HepG2 (cell line): ENCODE results near the gene ZC3H13. TPM values are rescaled to one million over a fixed set of nuclear protein-coding genes. Genes with fewer than 3 reads are reported as not detected.
A peak's percentile ranks its signal among the peaks of the same experiment; 100 is the strongest.

Source experiments
- ATAC-seq: fragments of 200-7000 bp; cut with Tn5 transposase; 3 replicates; pipeline ENCODE4 v1.9.1; 2020; ENCODE audit warnings: mild to moderate bottlenecking, moderate library complexity
- BruUV-seq: library from RNA; stranded (reverse); fragments of 400-500 nt; replicated peaks from 2 replicates; lab custom pipeline; 2021; lab: Mats Ljungman, UMichigan
- CTCF ChIA-PET: fragments of 300-600 bp; formaldehyde crosslinking; extraction: SDS; loops from one replicate; lab custom pipeline; 2021; ENCODE audit warnings: low total read pairs, inconsistent platforms, low intra/inter-chr PET ratio; lab: Yijun Ruan, JAX
- POLR2A ChIA-PET: fragments of 350-600 bp; sonication (Branson Sonifier 250); formaldehyde crosslinking; loops from one replicate; lab custom pipeline; 2020; ENCODE audit warnings: antibody characterized with exemption, inconsistent platforms; lab: Yijun Ruan, JAX
- DNase-seq: peaks from one replicate; pipeline ENCODE4 v3.0.0-alpha.2; 2015; ENCODE audit warnings: low spot score
- FAIRE-seq: peaks from 3 replicates; lab custom pipeline; 2011; peaks lifted over from hg19 to GRCh38; lab: Jason Lieb, UNC
- H2AFZ ChIP-seq: one replicate; pipeline ENCODE4 v1.6.1; 2011; ENCODE audit warnings: low read length, inconsistent platforms
- H3K27ac ChIP-seq: fragments of 300-600 bp; 3 replicates; pipeline ENCODE4 v1.8.0; 2011; ENCODE audit warnings: mixed run types, mild to moderate bottlenecking, mixed read lengths, low read length, inconsistent platforms; ENCODE audit not compliant: insufficient read depth; ENCODE audit errors: extremely low read length
- H3K27me3 ChIP-seq, 2 experiments: fragments of 200-600 bp in 1 of 2; 2 replicates in 1 of 2; 3 replicates in 1 of 2; pipeline versions ENCODE4 v1.6.0 to v1.8.0; 2011; ENCODE audit warnings: low read length in 2 of 2, mild to moderate bottlenecking in 2 of 2, moderate library complexity in 2 of 2, inconsistent platforms in 1 of 2; ENCODE audit not compliant: insufficient read depth in 2 of 2, control insufficient read depth in 1 of 2
- H3K36me3 ChIP-seq, 2 experiments: fragments of 200-600 bp in 1 of 2; replicated peaks in 1 of 2; 2 replicates in 1 of 2; 3 replicates in 1 of 2; pipeline versions ENCODE4 v1.5.1 to v1.8.0; 2011; ENCODE audit warnings: low read length in 2 of 2, inconsistent platforms in 1 of 2; ENCODE audit not compliant: insufficient read depth in 2 of 2, control insufficient read depth in 1 of 2
- H3K4me1 ChIP-seq: 2 replicates; pipeline ENCODE4 v1.5.1; 2012; ENCODE audit warnings: low read length, inconsistent platforms; ENCODE audit not compliant: insufficient read depth
- H3K4me2 ChIP-seq: 2 replicates; pipeline ENCODE4 v1.6.0; 2011; ENCODE audit warnings: low read depth, low read length, inconsistent platforms
- H3K4me3 ChIP-seq, 3 experiments: fragments of 200-600 bp in 1 of 3; sonication (generic), shearing (Covaris generic) in 1 of 3; replicated peaks in 1 of 3; 2 replicates each; pipeline ENCODE4 v1.5.1; 2011 to 2016; ENCODE audit warnings: low read length in 3 of 3, inconsistent platforms in 2 of 3, low read depth in 2 of 3, mild to moderate bottlenecking in 2 of 3, control low read depth in 1 of 3, mixed read lengths in 1 of 3; ENCODE audit not compliant: insufficient read depth in 1 of 3
- H3K79me2 ChIP-seq: one replicate; pipeline ENCODE4 v1.6.1; 2011; ENCODE audit warnings: low read length, inconsistent platforms; ENCODE audit not compliant: insufficient read depth
- H3K9ac ChIP-seq: 2 replicates; pipeline ENCODE4 v1.6.0; 2011; ENCODE audit warnings: mild to moderate bottlenecking, low read depth, low read length, inconsistent platforms; ENCODE audit not compliant: insufficient read depth
- H3K9me3 ChIP-seq: 2 replicates; pipeline ENCODE4 v1.5.1; 2012; ENCODE audit warnings: mild to moderate bottlenecking, low read length
- H4K20me1 ChIP-seq: 2 replicates; pipeline ENCODE4 v1.6.0; 2011; ENCODE audit warnings: inconsistent platforms, mild to moderate bottlenecking, low read length, moderate library complexity; ENCODE audit not compliant: insufficient read depth
- ATF1 ChIP-seq: IDR thresholded peaks from 2 replicates; pipeline ENCODE4 v1.6.1; 2016; ENCODE audit warnings: mild to moderate bottlenecking, control low read depth
- HNRNPK ChIP-seq: fragments of 200-400 bp; formaldehyde crosslinking; IDR thresholded peaks from 2 replicates; pipeline ENCODE4 v1.6.1; 2018; ENCODE audit warnings: low read length, low read depth, moderate library complexity, mild to moderate bottlenecking; ENCODE audit not compliant: poor library complexity, severe bottlenecking
- KDM4B ChIP-seq: sonication (generic); formaldehyde crosslinking; IDR thresholded peaks from 2 replicates; pipeline ENCODE4 v1.4.0; 2020; ENCODE audit warnings: missing genetic modification reagents
- MED13 ChIP-seq: sonication (generic); formaldehyde crosslinking; IDR thresholded peaks from 2 replicates; pipeline ENCODE4 v1.5.0; 2020; ENCODE audit warnings: missing genetic modification reagents
- MLLT10 ChIP-seq: sonication (generic); formaldehyde crosslinking; IDR thresholded peaks from 2 replicates; pipeline ENCODE4 v1.4.0; 2020; ENCODE audit warnings: missing genetic modification reagents
- NR3C1 ChIP-seq: sonication (generic); formaldehyde crosslinking; IDR thresholded peaks from 2 replicates; pipeline ENCODE4 v1.4.0; 2020; ENCODE audit warnings: missing genetic modification reagents
- XBP1 ChIP-seq: sonication (generic); formaldehyde crosslinking; IDR thresholded peaks from 2 replicates; pipeline ENCODE4 v1.5.0; 2020; ENCODE audit warnings: missing genetic modification reagents
- ZNF737 ChIP-seq: sonication (generic); formaldehyde crosslinking; IDR thresholded peaks from 2 replicates; pipeline ENCODE4 v1.5.0; 2020; ENCODE audit warnings: missing genetic modification reagents, mild to moderate bottlenecking, borderline replicate concordance
- WGBS: methylation state at CpG from one replicate; pipeline ENCODE4 v1.1.6; 2017; ENCODE audit warnings: low lambda C conversion rate; 5-methylcytosine and 5-hydroxymethylcytosine counted together
- in situ Hi-C: cut with HindIII; loops from 2 replicates; pipeline ENCODE4 v1.10.0; 2017; ENCODE audit warnings: low pct_unique_long_range_greater_than_20kb; ENCODE audit not compliant: extremely low pct_ligation_motif_present
- intact Hi-C: fragments of 100-400 bp; cut with micrococcal nuclease; formaldehyde crosslinking; loops from one replicate; pipeline ENCODE4 v1.10.0; 2022; ENCODE audit not compliant: unreplicated experiment
- polyA plus RNA-seq, 8 experiments: library from polyadenylated mRNA; depleted of rRNA in 3 of 8; stranded (reverse) in 7 of 8; unstranded in 1 of 8; fragments of >200 nt; fragmentation: Illumina TruSeq in 4 of 8; extraction: Trizol in 4 of 8; gene quantifications; 2 replicates each; pipeline versions ENCODE4 v1.2.1 to v1.2.3, GENCODE V29; 2011 to 2016; ENCODE audit warnings: low read depth in 4 of 8, missing spikeins in 1 of 8, mixed read lengths in 1 of 8; ENCODE audit not compliant: insufficient read depth in 1 of 8
- total RNA-seq, 5 experiments: library from RNA; depleted of rRNA; stranded (reverse); fragments of >200 nt; fragmentation: Illumina TruSeq; extraction: Trizol; gene quantifications; 2 replicates each; pipeline ENCODE4 v1.2.3, GENCODE V29; 2016; ENCODE audit warnings: low read depth in 1 of 5
- TF ChIP-seq, protein P1 (sequence below), 2 experiments: fragments of 450-650 bp in 1 of 2; sonication (generic) in 1 of 2; formaldehyde crosslinking; IDR thresholded peaks; 2 replicates each; pipeline versions ENCODE4 v1.5.0 to v1.8.0; 2020 to 2022; ENCODE audit warnings: mild to moderate bottlenecking in 1 of 2, missing genetic modification reagents in 1 of 2
- TF ChIP-seq, protein P2 (sequence below): sonication (generic); formaldehyde crosslinking; IDR thresholded peaks from 2 replicates; pipeline ENCODE4 v1.5.1; 2020; ENCODE audit warnings: missing genetic modification reagents, mild to moderate bottlenecking, borderline replicate concordance

Gene ZC3H13
- total and polyA plus RNA-seq, 2 of the 13 experiments (the other 11 are each of a cell fraction or from before 2014, with no cell fraction given) = 2.7 to 23.5 TPM

DNA sequence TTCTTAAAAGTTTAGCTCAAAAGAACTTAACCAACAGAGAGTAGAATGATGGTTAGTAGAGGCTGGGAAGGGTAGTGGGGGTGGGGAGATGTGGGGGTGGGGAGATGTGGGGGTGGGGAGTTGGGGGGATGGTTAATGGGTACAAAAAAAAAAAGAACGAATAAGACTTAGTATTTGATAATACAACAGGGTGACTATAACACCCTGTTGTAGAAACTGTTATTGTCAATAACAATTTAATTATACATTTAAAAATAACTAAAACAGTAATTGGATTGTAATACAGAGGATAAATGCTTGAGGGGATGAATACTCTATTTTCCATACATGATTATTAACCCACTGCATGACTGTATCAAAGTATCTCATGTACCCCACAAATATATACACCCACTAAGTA lies 91.1 kb downstream of the ZC3H13 start:
- CTCF ChIA-PET = no interaction called here
- intact Hi-C loops = no loop called here
- in situ Hi-C loops = no loop called here
- no peak overlapping the region for H3K4me2 ChIP-seq
- no peak for FAIRE-seq
- H3K36me3 ChIP-seq = peaks cover 4 to 45% of the 10 kb centered on the region in 2 experiments
- no peaks in the 10 kb centered on the region for H3K27me3 ChIP-seq
- TF ChIP-seq HNRNPK = peak; percentile 94
- no peak for TF ChIP-seq KDM4B
- no peak for TF ChIP-seq NR3C1 (CRISPR knock-in tag)
- TF ChIP-seq, all 625 proteins: peak for 1
- Histone ChIP-seq H4K20me1 (no peaks in the 10 kb centered on the region), H3K9ac (no peak overlapping the region), H3K27ac (no peak overlapping the region), H3K4me1 (peaks cover 6% of the 10 kb centered on the region; the same call in 1 of the 2 replicates), H3K9me3 (no peaks in the 10 kb centered on the region), H3K79me2 (no peaks in the 10 kb centered on the region), H2AFZ (no peak overlapping the region), H3K4me3 (no peak overlapping the region)
- no TSS peak for BruUV-seq
- POLR2A ChIA-PET = no interaction called here
- ATAC-seq (no peak), DNase-seq (no peak)
- 97% methylated on average over 1 of the region's 1 CpG for WGBS

DNA sequence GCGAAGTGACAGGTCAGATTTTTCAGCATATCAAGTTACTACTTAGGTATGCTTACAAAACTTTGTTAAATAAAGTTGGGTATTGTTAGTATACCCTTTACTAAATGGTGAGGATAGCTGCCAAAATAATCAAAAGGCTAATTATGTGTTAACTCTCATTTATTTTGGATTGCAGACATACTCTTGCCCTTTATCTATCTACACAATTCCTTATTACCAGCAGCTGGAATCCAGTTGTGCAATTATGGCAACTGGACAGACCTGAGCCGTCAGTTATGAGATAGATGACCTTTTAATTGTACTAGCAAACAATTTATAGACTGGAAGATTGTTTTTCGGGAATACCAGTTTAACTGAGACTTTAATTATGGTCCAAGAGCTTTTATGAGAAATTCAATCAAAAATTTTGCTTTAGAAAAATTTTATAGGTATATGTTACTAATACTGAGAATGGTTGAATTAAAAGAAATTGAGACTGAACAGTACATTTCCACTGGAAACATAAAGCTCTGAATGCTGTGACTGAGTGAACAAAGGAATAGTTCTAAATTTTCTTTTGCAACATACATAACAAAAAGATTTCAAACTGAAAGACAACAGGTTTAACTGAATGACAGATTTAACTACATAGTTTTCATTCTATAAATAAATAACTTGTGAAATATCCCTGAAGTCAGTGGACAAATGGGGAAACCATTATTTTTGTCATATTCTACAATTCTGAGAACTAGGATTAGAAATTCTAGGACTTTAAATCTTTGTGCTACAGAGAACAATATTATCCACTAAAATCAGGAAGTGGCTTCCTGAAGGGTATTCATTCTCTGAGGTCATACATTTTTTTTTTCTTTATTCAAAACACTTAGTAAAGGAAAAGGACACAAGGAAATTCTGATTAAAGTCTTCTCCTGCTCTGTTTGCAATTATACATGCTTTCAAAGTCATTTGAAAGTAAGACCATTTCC lies 97.4 kb downstream of the ZC3H13 start:
- in situ Hi-C loops = no loop called here
- Histone ChIP-seq H2AFZ (no peak overlapping the region), H3K79me2 (no peaks in the 10 kb centered on the region), H3K9me3 (no peaks in the 10 kb centered on the region), H3K27me3 (no peaks in the 10 kb centered on the region), H3K4me2 (no peak overlapping the region), H3K27ac (no peak overlapping the region), H3K4me1 (no peaks in the 10 kb centered on the region), H3K4me3 (no peak overlapping the region), H3K9ac (no peak overlapping the region), H4K20me1 (no peaks in the 10 kb centered on the region), H3K36me3 (peaks cover 2 to 18% of the 10 kb centered on the region in 2 experiments; a peak in 4 of 5 replicates)
- intact Hi-C loops = no loop called here
- ATAC-seq (no peak), FAIRE-seq (no peak), DNase-seq (no peak)
- no peak for TF ChIP-seq MED13 (CRISPR knock-in tag)
- TF ChIP-seq ATF1 (CRISPR knock-in tag) = no peak
- TF ChIP-seq, protein P1, sequence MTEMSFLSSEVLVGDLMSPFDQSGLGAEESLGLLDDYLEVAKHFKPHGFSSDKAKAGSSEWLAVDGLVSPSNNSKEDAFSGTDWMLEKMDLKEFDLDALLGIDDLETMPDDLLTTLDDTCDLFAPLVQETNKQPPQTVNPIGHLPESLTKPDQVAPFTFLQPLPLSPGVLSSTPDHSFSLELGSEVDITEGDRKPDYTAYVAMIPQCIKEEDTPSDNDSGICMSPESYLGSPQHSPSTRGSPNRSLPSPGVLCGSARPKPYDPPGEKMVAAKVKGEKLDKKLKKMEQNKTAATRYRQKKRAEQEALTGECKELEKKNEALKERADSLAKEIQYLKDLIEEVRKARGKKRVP (CRISPR knock-in tag; IDR thresholded peaks at IDR 0.05) = no peak
- no peak for TF ChIP-seq XBP1 (CRISPR knock-in tag)
- TF ChIP-seq, protein P2, sequence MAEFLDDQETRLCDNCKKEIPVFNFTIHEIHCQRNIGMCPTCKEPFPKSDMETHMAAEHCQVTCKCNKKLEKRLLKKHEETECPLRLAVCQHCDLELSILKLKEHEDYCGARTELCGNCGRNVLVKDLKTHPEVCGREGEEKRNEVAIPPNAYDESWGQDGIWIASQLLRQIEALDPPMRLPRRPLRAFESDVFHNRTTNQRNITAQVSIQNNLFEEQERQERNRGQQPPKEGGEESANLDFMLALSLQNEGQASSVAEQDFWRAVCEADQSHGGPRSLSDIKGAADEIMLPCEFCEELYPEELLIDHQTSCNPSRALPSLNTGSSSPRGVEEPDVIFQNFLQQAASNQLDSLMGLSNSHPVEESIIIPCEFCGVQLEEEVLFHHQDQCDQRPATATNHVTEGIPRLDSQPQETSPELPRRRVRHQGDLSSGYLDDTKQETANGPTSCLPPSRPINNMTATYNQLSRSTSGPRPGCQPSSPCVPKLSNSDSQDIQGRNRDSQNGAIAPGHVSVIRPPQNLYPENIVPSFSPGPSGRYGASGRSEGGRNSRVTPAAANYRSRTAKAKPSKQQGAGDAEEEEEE = no peak
- TF ChIP-seq MLLT10 (CRISPR knock-in tag) = no peak
- no peak for TF ChIP-seq ZNF737
- WGBS = 96% methylated on average over 3 of the region's 3 CpGs
- ChIA-PET POLR2A (no interaction called here), CTCF (no interaction called here)
- no TSS peak for BruUV-seq
